HG03565 (cell line): ENCODE data around the gene SYNM.

ENCODE experiments used
- ATAC-seq: cut with Tn5 transposase; IDR thresholded peaks from one replicate; pipeline ENCODE4 v1.9.1; 2021; ENCODE audit warnings: mild to moderate bottlenecking, moderate library complexity; ENCODE audit not compliant: unreplicated experiment

The SYNM gene

DNA sequence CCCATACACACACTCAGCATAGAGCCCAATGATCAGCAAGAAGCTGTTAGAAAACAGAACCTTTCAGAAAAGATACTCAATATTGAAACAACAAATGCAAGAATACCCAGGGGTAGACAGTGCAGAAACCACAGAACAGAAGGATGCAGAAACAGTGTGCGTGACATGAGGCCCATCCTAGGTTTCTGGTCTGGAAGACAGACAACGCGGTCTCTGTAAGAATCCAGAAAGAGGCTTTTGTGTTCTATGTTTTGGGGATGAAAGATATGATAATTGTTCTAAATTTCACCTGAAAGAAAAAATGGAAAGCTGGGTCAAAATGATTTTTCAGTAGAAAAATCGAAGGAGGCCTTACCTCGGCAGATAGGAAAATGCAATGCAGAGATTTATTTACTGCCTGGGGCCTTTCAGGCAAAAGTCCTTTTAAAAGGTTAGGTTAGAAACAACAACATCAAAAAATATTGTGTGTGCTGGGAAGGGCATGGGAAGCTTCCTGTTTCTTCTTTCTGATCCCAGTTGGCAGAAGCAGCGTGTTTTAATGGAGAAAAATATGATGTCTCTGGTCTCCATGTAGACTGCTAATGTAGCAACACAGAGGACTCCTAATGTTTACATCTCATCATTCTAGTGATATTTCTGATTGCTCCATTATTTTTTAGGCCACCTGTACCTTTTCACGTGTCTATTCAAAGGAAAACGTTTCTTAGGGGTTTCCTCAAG lies 17.0 kb downstream of the SYNM start:
- ATAC-seq = no peak

GRCh38 chr15:99122831-99123712 lies 18.2 kb downstream of the SYNM start:
- ATAC-seq = no peak

DNA sequence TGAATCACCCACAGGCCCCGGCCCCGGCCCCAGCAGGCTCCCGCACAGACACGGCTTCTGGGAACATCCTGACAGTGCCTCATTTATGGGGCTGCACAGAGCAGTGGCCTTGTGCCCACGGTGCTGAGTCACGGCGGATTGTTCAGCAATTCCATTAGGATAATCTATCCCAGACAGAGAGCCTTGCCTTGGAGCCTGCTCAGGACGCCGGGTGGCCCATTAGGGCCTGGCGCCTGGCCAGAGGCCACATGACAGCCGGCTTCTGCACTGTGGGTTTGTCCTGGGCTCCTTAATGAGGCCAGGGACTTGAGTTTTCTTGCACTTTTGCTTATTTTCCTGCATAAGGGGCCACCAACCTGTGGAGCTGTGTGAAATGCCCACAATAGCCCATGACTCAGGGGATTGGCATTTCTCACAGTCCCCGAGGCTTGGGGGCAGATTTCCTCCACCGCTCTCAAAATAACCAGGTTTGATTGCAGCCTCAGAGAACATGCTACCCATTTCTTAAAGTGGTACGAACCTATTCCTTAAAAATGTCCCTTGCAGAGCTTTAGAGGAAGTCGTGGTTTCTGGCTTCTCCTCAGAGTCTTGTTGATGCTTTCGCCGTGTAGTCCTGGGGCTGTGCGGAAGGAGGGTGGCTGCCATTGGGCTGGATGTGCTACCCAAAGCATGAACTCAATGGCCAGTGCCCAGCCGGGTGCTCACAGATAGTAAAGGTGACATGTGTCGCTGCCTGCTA lies 19.0 kb downstream of the SYNM start:
- ATAC-seq = no peak

DNA sequence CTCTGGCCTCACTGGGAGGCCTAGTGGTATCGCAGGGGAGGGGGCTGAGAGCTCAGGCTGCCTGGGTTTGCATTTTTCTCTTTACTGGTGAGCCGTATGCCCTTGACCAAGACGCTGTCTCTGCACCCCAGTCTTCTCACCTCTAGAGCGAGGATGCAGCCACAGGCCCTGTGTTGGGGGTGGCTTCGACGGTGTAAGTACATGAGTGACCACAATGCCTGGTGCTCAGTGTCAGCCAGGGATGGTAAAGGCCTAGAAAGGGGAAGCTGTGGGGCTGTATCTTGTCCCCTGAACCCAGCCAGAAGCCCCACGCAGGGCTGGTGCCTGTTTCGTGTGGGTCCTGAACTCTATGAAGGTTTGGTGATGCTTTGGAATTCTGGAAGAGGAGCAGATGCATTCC lies 19.8 kb downstream of the SYNM start:
- no peak for ATAC-seq

DNA sequence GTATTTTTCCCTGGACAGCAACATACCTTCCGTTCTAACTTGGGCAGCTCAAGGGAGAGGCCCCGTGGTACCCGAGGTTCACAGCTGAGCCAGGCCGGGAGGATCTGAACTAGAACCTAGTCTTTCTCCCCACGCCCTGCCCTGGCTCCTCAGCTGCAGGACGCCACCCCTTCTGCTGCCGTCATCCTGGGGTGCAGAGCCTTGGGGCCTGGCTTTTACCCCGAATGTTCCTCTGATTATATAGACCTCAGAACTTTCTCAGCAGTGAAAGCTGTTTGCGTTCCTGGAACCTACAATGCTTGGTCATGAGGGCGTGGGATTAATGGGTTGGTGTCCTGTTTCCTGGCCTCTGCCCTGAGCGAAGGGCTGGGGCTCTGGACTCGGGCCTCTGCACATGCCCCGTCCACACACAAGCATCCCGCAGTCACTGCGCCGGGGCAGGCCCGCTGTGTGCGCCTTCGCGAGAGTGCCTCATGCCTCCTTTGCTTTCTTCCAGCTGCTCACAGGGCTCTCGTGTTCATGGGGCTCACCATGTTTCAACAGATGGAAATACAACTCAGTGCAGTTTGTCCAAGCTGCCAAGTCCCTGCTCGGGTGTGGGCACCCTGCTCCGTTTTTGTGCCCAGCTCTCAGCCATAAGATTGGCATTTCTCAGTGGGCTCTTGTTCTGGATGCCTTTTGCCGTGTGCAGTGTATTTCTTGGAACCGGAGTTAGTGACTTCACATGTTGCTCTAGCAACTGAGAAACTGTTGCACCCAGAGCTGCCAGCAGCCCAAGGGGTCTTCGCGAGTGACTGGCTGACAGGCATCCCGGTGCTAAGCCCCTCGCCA lies 20.4 kb downstream of the SYNM start:
- no peak for ATAC-seq

- no peak for ATAC-seq
Observed at GRCh38 chr15:99126131-99126588, 21.3 kb downstream of the SYNM start.

DNA sequence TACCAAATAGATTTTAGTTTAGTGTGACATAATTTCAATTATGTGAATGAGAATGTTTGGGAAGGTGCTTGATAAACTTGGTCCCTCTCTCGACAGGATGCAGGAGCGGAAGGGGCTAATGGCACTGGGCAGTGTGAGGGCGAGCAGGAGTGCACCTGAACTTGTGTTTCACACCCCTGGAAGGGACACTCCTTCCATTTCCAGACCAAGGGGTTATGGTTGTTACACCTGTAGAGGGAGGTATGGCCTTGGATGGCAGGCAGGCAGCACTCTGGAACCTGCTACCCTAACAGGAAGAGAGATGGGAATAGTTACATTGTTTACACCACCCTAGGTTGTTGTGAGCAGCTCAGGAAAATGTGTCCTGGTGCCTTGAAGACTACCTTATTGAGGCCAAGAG lies 22.1 kb downstream of the SYNM start:
- ATAC-seq = no peak

DNA sequence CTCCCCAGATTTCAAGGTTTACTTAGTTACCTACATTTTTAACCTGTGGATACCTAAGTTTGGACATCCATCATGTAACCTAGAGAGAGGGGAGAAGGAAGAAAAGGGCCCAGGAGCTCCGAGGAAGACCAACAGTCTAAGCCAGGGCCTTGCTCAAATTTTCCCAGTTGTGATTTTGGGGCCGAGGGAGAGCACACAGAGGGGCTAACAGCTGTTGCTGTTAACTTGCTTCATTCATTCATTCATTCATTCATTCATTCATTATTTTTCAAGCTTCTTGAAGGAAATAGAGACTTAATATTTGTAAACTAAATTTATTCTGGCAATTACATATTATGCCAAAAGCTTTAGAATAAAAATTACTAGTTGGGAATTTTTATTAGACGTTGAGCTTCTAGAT lies 22.9 kb downstream of the SYNM start:
- ATAC-seq = no peak

DNA sequence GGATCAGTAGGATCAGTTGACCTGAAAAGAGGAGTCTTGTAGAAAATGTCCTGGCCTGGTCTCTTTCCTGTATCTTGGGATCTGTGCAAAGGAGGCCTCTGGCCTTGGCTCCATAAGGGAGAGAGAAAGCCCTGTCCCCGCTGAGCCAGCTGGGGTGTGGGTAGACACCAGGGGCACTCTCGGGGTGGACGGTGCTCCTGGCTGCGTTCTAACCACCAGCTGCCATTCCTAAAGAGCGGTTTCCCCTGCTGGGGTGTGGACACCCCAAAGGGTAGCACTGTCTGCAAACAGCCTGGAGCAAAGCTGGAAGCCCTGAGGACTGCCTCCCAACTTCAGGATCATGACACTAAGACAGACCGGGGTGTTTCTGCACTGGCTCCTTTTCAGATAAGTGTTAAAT lies 23.5 kb downstream of the SYNM start:
- no peak for ATAC-seq

DNA sequence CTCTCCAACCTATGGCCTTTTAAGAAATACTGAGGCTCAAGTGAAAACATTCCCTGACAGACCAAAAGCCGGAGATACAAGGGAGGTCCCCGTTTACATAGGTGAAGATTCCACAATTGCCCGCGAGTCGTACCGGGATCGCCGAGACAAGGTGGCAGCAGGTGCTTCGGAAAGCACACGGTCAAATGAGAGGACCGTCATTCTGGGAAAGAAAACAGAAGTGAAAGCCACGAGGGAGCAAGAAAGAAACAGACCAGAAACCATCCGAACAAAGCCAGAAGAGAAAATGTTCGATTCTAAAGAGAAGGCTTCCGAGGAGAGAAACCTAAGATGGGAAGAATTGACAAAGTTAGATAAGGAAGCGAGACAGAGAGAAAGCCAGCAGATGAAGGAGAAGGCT lies 24.8 kb downstream of the SYNM start:
- ATAC-seq = no peak

DNA sequence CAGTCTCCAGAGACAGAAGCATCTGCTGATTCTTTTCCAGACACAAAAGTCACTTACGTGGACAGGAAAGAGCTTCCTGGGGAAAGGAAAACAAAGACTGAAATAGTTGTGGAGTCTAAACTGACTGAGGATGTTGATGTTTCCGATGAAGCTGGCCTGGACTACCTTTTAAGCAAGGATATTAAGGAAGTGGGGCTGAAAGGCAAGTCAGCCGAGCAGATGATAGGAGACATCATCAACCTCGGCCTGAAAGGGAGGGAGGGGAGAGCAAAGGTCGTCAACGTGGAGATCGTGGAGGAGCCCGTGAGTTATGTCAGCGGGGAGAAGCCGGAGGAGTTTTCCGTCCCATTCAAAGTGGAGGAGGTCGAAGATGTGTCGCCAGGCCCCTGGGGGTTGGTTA lies 25.4 kb downstream of the SYNM start:
- no peak for ATAC-seq

GRCh38 chr15:99130765-99131440 lies 26.0 kb downstream of the SYNM start:
- no peak for ATAC-seq

GRCh38 chr15:99131441-99132023 lies 26.7 kb downstream of the SYNM start:
- ATAC-seq = no peak

DNA sequence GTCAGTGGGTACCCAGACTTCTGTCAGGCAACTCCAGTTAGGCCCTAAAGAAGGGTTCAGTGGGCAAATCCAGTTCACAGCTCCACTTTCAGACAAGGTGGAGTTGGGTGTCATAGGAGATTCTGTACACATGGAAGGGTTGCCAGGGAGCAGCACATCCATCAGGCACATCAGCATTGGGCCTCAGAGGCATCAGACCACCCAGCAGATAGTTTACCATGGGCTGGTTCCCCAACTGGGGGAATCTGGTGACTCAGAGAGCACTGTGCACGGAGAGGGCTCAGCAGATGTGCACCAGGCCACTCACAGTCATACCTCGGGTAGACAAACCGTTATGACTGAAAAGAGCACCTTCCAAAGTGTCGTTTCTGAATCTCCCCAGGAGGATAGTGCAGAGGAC lies 27.2 kb downstream of the SYNM start:
- no peak for ATAC-seq

DNA sequence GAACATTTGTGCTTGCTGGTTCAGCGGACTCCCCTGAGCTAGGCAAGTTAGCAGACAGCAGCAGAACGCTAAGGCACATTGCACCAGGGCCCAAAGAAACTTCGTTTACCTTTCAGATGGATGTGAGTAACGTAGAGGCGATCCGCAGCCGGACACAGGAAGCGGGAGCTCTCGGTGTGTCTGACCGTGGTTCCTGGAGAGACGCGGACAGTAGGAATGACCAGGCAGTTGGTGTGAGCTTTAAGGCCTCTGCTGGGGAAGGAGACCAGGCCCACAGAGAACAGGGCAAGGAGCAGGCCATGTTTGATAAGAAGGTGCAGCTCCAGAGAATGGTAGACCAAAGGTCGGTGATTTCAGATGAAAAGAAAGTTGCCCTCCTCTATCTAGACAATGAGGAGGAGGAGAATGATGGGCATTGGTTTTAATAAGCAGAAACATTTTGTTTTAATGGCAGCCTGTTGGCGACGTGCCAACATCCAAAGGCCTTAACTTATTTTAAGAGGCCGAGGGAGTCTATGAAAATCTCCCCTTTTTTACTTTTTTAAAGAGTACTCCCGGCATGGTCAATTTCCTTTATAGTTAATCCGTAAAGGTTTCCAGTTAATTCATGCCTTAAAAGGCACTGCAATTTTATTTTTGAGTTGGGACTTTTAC lies 27.9 kb downstream of the SYNM start:
- no peak for ATAC-seq

DNA sequence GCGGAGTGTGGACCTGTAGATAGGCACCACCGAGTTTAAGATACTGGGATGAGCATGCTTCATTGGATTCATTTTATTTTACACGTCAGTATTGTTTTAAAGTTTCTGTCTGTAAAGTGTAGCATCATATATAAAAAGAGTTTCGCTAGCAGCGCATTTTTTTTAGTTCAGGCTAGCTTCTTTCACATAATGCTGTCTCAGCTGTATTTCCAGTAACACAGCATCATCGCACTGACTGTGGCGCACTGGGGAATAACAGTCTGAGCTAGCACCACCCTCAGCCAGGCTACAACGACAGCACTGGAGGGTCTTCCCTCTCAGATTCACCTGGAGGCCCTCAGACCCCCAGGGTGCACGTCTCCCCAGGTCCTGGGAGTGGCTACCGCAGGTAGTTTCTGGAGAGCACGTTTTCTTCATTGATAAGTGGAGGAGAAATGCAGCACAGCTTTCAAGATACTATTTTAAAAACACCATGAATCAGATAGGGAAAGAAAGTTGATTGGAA lies 29.5 kb downstream of the SYNM start:
- ATAC-seq = no peak

- peak; percentile 83 for ATAC-seq
Observed at GRCh38 chr15:99135194-99135593, 30.3 kb downstream of the SYNM start.

GRCh38 chr15:99137111-99137546 lies 32.2 kb downstream of the SYNM start:
- ATAC-seq = no peak

GRCh38 chr15:99137877-99138276 lies 33.0 kb downstream of the SYNM start:
- ATAC-seq = no peak
